Lower leg skin (tissue), 4 donors: Measurements from ENCODE around the gene SCP2. TPM values are rescaled to one million over a fixed set of nuclear protein-coding genes. Genes with fewer than 3 reads are reported as not detected.

Source experiments
- DNase-seq, 2 donors: peaks; one replicate each; pipeline ENCODE4 v3.0.0-alpha.2; 2019; ENCODE audit warnings: low spot score in 2 of 2
- H3K4me3 ChIP-seq: fragments of 200-600 bp; sonication (generic); 2 replicates; pipeline ENCODE4 v1.5.1; 2017; ENCODE audit warnings: mild to moderate bottlenecking, low read depth; ENCODE audit not compliant: poor library complexity, severe bottlenecking
- CTCF ChIP-seq, 3 donors: fragments of 450-650 bp; IDR thresholded peaks; one replicate each; pipeline ENCODE4 v1.5.1; 2016; ENCODE audit warnings: antibody characterized with exemption in 3 of 3, mild to moderate bottlenecking in 3 of 3, moderate library complexity in 2 of 3
- POLR2A ChIP-seq, 2 donors: fragments of 450-650 bp; IDR thresholded peaks; one replicate each; pipeline ENCODE4 v1.6.1; 2016 to 2017; ENCODE audit warnings: antibody characterized with exemption in 2 of 2, mild to moderate bottlenecking in 1 of 2, moderate library complexity in 1 of 2
- whole genome bisulfite sequencing, 2 donors: methylation state at CpG; one replicate each; pipeline ENCODE4 v1.1.5; 2018; 5-methylcytosine and 5-hydroxymethylcytosine counted together
- intact Hi-C: fragments of 100-400 bp; cut with DNase I; formaldehyde crosslinking; loops from one replicate; pipeline ENCODE4 v1.15.0; 2023; ENCODE audit warnings: low total_unique reads
- total RNA-seq, 4 donors: library from RNA; depleted of rRNA; stranded (reverse); fragments of >200 nt; gene quantifications; one replicate each; pipeline ENCODE4 v1.1.0, GENCODE V29; 2016

Gene SCP2
- total RNA-seq, 4 donors from 2014 or later: 79.4 to 124 (median 106) TPM

- intact Hi-C loops: loop anchor here (10.0 kb wide), 1 partner anchor 48 kb away; the partner anchor contains the start of gene PODN
- no peak for DNase-seq
- WGBS, 2 donors: 91 to 95% methylated on average over 1 of the region's 1 CpG
- no peak overlapping the region for H3K4me3 ChIP-seq
- TF ChIP-seq CTCF (IDR thresholded peaks at IDR 0.05) (no peak), POLR2A (IDR thresholded peaks at IDR 0.05) (no peak)
Observed at GRCh38 chr1:53016705-53017104, 89.6 kb downstream of the SCP2 start.

- TF ChIP-seq POLR2A (IDR thresholded peaks at IDR 0.05) (no peak), CTCF (IDR thresholded peaks at IDR 0.05) (no peak)
- 45 to 96% methylated on average over 5 of the region's 5 CpGs for WGBS, 2 donors
- intact Hi-C loops: no loop called here
- no peak overlapping the region for H3K4me3 ChIP-seq
- no peak for DNase-seq
Observed at GRCh38 chr1:53020588-53020987, 93.5 kb downstream of the SCP2 start.

- TF ChIP-seq POLR2A (IDR thresholded peaks at IDR 0.05) (no peak), CTCF (IDR thresholded peaks at IDR 0.05) (no peak)
- intact Hi-C loops: no loop called here
- no peak for DNase-seq
- no peak overlapping the region for H3K4me3 ChIP-seq
- WGBS, 2 donors: 94 to 97% methylated on average over 1 of the region's 1 CpG
Observed at GRCh38 chr1:53022179-53022578, 95.1 kb downstream of the SCP2 start.

GRCh38 chr1:53023546-53023945 lies 96.5 kb downstream of the SCP2 start:
- 76 to 78% methylated on average over 3 of the region's 3 CpGs for WGBS, 2 donors
- DNase-seq: no peak
- intact Hi-C loops: no loop called here
- TF ChIP-seq CTCF (IDR thresholded peaks at IDR 0.05): no peak
- no peak for TF ChIP-seq POLR2A (IDR thresholded peaks at IDR 0.05)
- H3K4me3 ChIP-seq: no peak overlapping the region

GRCh38 chr1:53024117-53024516 lies 97.0 kb downstream of the SCP2 start:
- no peak for DNase-seq
- H3K4me3 ChIP-seq: no peak overlapping the region
- TF ChIP-seq POLR2A (IDR thresholded peaks at IDR 0.05) (no peak), CTCF (IDR thresholded peaks at IDR 0.05) (no peak)
- intact Hi-C loops: no loop called here

GRCh38 chr1:53025034-53025768 lies 98.1 kb downstream of the SCP2 start:
- 64 to 67% methylated on average over 2 of the region's 2 CpGs for WGBS, 2 donors
- TF ChIP-seq POLR2A (IDR thresholded peaks at IDR 0.05) (no peak), CTCF (IDR thresholded peaks at IDR 0.05) (no peak)
- intact Hi-C loops: no loop called here
- DNase-seq: no peak
- H3K4me3 ChIP-seq: no peak overlapping the region
